Astrocyte (in vitro differentiated cells and primary cell): ENCODE results near the gene RPAIN.

Experiments used
- EZH2 ChIP-seq: IDR thresholded peaks from 2 replicates; pipeline ENCODE4 v1.6.1; 2012; ENCODE audit warnings: mild to moderate bottlenecking, low read length, inconsistent platforms; ENCODE audit not compliant: insufficient read depth
- TF ChIP-seq, protein P1 (sequence below): IDR thresholded peaks from 2 replicates; pipeline ENCODE4 v1.5.1; 2011; ENCODE audit warnings: low read depth, mild to moderate bottlenecking, inconsistent platforms, low read length, moderate library complexity; ENCODE audit not compliant: insufficient read depth

DNA sequence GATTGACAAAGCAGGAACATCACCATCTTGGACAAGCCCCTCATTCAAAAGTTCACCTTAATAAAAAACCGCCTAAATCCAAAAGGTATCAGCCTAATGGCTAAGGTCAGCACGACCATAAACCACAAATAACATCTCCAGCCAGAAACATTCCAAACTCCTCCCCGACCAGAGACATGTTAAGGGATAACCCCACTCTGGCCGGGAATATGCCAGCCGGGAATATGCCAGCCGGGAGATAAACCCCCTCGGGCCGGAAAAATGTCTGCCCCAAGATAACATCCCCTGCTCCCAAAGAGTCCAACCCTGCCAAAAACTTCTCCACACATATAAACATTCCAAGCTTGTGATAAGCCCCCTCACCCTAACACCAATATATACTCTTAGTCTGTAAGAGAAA, 47.4 kb downstream of the RPAIN start:
- TF ChIP-seq, protein P1, sequence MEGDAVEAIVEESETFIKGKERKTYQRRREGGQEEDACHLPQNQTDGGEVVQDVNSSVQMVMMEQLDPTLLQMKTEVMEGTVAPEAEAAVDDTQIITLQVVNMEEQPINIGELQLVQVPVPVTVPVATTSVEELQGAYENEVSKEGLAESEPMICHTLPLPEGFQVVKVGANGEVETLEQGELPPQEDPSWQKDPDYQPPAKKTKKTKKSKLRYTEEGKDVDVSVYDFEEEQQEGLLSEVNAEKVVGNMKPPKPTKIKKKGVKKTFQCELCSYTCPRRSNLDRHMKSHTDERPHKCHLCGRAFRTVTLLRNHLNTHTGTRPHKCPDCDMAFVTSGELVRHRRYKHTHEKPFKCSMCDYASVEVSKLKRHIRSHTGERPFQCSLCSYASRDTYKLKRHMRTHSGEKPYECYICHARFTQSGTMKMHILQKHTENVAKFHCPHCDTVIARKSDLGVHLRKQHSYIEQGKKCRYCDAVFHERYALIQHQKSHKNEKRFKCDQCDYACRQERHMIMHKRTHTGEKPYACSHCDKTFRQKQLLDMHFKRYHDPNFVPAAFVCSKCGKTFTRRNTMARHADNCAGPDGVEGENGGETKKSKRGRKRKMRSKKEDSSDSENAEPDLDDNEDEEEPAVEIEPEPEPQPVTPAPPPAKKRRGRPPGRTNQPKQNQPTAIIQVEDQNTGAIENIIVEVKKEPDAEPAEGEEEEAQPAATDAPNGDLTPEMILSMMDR, result no peak
- no peak for TF ChIP-seq EZH2
